ENCODE data around the gene NKX1-2.

- TF ChIP-seq CTCF (IDR thresholded peaks at IDR 0.05) (no peak), POLR2A (IDR thresholded peaks at IDR 0.05; ENCODE audit: low read depth) (no peak), POLR2AphosphoS5 (IDR thresholded peaks at IDR 0.05) (no peak), EP300 (IDR thresholded peaks at IDR 0.05) (no peak)
These were observed 42.4 kb upstream of the NKX1-2 start for GRCh38 chr10:124492266-124492665.
